ENCODE measurements around the gene DDX41. TPM values are rescaled to one million over a fixed set of nuclear protein-coding genes. Genes with fewer than 3 reads are reported as not detected.

The DDX41 gene
- total and polyA plus RNA-seq, 9 donors = 58.3 to 104 (median 70.8) TPM

DNA sequence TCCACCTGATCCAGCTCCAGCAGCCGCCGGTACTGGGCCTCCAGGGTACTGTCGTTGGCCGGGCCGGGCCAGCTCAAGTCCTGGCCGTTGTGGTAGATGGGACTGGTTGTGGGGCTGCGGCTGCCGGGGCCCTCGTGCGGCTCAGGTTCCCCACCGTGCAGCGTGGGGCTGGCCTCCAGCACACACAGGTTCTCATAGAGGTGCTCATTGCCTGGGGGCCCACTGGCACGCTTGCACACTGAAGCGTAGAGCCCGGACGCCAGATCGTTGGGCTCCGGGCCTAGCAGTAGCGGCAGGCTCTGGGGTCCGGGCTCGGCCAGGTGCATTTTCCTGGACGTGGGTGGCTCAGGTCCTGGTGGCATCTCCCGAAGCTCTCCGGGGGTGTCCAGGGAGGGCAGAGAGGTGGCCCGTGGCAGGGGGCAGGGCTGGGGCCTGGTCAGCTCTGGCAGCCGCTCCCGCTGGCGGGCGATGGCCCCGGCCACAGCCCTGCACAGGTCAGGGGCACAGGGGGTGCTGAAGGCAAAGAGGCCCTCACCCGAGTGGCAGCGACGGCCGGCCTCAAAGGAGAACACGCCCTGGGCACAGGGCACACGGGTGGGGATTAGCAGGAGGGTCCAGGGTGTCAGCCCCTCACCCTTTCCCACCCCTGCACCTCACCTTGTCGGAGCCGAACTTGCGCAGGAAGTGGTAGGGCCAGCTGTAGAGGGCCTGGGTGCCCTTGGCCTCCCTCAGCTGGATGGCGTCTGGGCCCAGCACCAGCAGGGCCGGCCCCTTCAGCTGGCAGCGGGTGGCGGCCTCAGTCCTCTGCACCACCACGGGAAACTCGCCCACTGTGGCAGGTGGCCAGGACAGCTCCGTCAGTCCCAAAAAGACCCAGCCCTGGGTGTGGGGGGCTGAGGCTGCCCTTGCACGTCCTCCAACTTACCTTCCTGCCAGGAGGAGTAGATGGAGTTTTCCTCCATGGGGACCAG, 12.4 kb downstream of the DDX41 start:
- H3K27ac ChIP-seq = no peak overlapping the region
- no peak overlapping the region for H3K4me3 ChIP-seq
- H3K4me1 ChIP-seq (ENCODE audit: insufficient read depth) = no peaks in the 10 kb centered on the region
- WGBS, 3 donors = 89 to 92% (median 90%) methylated on average over 39 to 47 of the region's 47 CpGs
- TF ChIP-seq POLR2A (IDR thresholded peaks at IDR 0.05) = no peak
- TF ChIP-seq EP300 (IDR thresholded peaks at IDR 0.05) = no peak
- TF ChIP-seq, protein P1, sequence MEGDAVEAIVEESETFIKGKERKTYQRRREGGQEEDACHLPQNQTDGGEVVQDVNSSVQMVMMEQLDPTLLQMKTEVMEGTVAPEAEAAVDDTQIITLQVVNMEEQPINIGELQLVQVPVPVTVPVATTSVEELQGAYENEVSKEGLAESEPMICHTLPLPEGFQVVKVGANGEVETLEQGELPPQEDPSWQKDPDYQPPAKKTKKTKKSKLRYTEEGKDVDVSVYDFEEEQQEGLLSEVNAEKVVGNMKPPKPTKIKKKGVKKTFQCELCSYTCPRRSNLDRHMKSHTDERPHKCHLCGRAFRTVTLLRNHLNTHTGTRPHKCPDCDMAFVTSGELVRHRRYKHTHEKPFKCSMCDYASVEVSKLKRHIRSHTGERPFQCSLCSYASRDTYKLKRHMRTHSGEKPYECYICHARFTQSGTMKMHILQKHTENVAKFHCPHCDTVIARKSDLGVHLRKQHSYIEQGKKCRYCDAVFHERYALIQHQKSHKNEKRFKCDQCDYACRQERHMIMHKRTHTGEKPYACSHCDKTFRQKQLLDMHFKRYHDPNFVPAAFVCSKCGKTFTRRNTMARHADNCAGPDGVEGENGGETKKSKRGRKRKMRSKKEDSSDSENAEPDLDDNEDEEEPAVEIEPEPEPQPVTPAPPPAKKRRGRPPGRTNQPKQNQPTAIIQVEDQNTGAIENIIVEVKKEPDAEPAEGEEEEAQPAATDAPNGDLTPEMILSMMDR (IDR thresholded peaks at IDR 0.05) = no peak
- intact Hi-C loops (cut with DNase I) = loop anchor here in 3 of 4 donors (5.0 to 10.0 kb wide), 2 partner anchors 112 to 190 kb away; partner anchors contain the start of gene MXD3 (in 1 of the 3)
- DNase-seq = no peak
- no peaks in the 10 kb centered on the region for H3K27me3 ChIP-seq
- H3K9me3 ChIP-seq = no peaks in the 10 kb centered on the region
- H3K36me3 ChIP-seq = no peaks in the 10 kb centered on the region

DNA sequence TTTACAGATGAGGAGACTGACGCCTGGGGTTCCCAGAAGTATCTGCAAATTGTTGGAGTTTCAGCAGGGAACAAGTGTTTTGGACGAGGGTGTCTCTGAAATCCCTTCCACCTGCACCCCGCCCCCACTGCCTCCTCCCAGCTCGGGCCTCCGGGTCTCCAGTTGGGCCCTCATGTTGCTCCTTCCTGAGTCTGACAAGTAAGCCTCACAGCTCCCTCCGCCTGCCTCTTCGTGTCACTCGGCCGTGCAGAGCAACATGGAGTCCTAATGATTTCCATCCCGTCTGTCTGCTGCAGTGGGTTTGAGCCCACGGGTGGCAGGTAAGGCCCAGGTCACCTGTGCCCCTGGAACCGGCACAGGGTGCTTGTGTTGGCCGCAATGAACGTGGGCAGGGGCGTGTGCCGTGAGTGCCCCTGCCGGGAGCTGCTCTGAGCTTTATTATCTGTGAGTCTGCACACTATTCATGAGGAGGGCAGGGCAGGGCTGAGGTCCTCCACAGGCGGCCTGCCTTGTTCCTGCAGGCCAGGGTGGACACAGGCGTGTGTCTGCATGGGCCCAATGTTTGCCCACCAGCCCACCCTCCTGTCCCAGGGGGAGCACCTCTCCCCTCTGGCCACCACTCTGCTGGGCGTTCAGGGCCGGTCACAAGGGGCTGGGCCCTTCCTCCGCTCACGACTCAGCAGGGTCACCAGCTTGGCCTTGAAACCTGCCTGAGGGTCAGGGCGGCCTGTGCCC, 13.2 kb downstream of the DDX41 start:
- no peaks in the 10 kb centered on the region for H3K27me3 ChIP-seq
- H3K9me3 ChIP-seq = no peaks in the 10 kb centered on the region
- H3K36me3 ChIP-seq = no peaks in the 10 kb centered on the region
- no peak for TF ChIP-seq POLR2A (IDR thresholded peaks at IDR 0.05)
- TF ChIP-seq, protein P1 (IDR thresholded peaks at IDR 0.05) = no peak
- TF ChIP-seq EP300 (IDR thresholded peaks at IDR 0.05) = no peak
- intact Hi-C loops (cut with DNase I) = loop anchor here in 3 of 4 donors (5.0 to 10.0 kb wide), 2 partner anchors 111 to 189 kb away; partner anchors contain the start of gene MXD3 (in 1 of the 3)
- H3K27ac ChIP-seq = no peak overlapping the region
- no peak overlapping the region for H3K4me3 ChIP-seq
- no peak for DNase-seq
- no peaks in the 10 kb centered on the region for H3K4me1 ChIP-seq (ENCODE audit: insufficient read depth)
- 83 to 89% (median 85%) methylated on average over 20 to 24 of the region's 24 CpGs for WGBS, 3 donors

DNA sequence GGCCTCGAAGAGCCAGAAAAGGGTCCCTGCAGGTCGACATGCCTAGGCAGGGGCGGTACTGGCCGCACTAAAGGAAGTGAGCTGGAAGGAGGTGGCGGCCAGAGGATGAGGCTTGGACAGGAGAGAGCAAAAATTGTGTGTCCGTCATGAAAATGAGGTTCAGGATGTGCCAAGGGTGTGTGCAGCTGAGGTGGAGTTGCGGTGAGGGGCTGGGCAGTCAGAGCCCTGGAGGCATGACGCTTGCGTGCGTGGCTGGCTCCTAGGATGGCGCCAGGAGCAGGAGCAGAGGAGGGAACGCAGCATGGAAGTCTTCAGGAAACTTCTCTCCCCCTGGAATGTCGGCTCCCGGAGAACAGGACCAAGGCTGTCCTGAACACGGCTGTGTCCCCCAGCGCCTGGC, 13.9 kb downstream of the DDX41 start:
- H3K9me3 ChIP-seq = no peaks in the 10 kb centered on the region
- DNase-seq = no peak
- no peak overlapping the region for H3K4me3 ChIP-seq
- no peaks in the 10 kb centered on the region for H3K36me3 ChIP-seq
- WGBS, 3 donors = 70 to 82% (median 72%) methylated on average over 16 of the region's 16 CpGs
- no peak overlapping the region for H3K27ac ChIP-seq
- H3K27me3 ChIP-seq = no peaks in the 10 kb centered on the region
- intact Hi-C loops (cut with DNase I) = loop anchor here in 3 of 4 donors (5.0 to 10.0 kb wide), 2 partner anchors 111 to 188 kb away; partner anchors contain the start of gene MXD3 (in 1 of the 3)
- H3K4me1 ChIP-seq (ENCODE audit: insufficient read depth) = no peaks in the 10 kb centered on the region
- no peak for TF ChIP-seq POLR2A (IDR thresholded peaks at IDR 0.05)
- no peak for TF ChIP-seq EP300 (IDR thresholded peaks at IDR 0.05)
- TF ChIP-seq, protein P1 (IDR thresholded peaks at IDR 0.05) = no peak

Measured in ovary (tissue), 9 donors.